Neural cell (in vitro differentiated cells): Measurements from ENCODE around the gene MAPT. TPM values are rescaled to one million over a fixed set of nuclear protein-coding genes. Genes with fewer than 3 reads are reported as not detected.

Experiments used
- H2AFZ ChIP-seq: fragments of 200-600, 300-800 bp; sonication (generic), shearing (Covaris generic); 2 replicates; pipeline ENCODE4 v1.6.0; 2014; ENCODE audit warnings: low read depth, mild to moderate bottlenecking, antibody characterized with exemption, low read length, moderate library complexity
- H3F3A ChIP-seq: fragments of 200-600 bp; shearing (Covaris generic); 2 replicates; pipeline ENCODE4 v1.6.1; 2016; ENCODE audit warnings: mild to moderate bottlenecking, moderate library complexity, mixed read lengths, antibody characterized with exemption, low read length; ENCODE audit not compliant: insufficient read depth, poor library complexity, severe bottlenecking
- H3K27ac ChIP-seq: fragments of 200-600, 300-800 bp; sonication (generic), shearing (Covaris generic); 2 replicates; pipeline ENCODE4 v1.5.1; 2014; ENCODE audit warnings: mild to moderate bottlenecking, low read length, moderate library complexity
- H3K27me3 ChIP-seq: fragments of 300-800, 200-600 bp; sonication (generic), shearing (Covaris generic); 2 replicates; pipeline ENCODE4 v1.6.0; 2014; ENCODE audit warnings: mild to moderate bottlenecking, low read depth, low read length, moderate library complexity; ENCODE audit not compliant: insufficient read depth
- H3K36me3 ChIP-seq: fragments of 300-800, 200-600 bp; sonication (generic), shearing (Covaris generic); 2 replicates; pipeline ENCODE4 v1.5.1; 2014; ENCODE audit warnings: mild to moderate bottlenecking, antibody characterized with exemption, low read length, moderate library complexity; ENCODE audit not compliant: insufficient read depth
- H3K4me2 ChIP-seq: fragments of 300-800, 200-600 bp; sonication (generic), shearing (Covaris generic); 2 replicates; pipeline ENCODE4 v1.6.0; 2014; ENCODE audit warnings: mild to moderate bottlenecking, low read length
- H3K4me3 ChIP-seq: fragments of 300-800, 200-600 bp; sonication (generic), shearing (Covaris generic); 2 replicates; pipeline ENCODE4 v1.5.1; 2014; ENCODE audit warnings: mild to moderate bottlenecking, low read length, moderate library complexity
- H3K79me2 ChIP-seq: fragments of 200-600 bp; shearing (Covaris generic); replicated peaks from 2 replicates; pipeline ENCODE4 v1.6.0; 2014; ENCODE audit warnings: mild to moderate bottlenecking, low read length, moderate library complexity; ENCODE audit not compliant: insufficient read depth
- H3K9ac ChIP-seq: fragments of 300-800, 200-600 bp; sonication (generic), shearing (Covaris generic); 2 replicates; pipeline ENCODE4 v1.6.1; 2016; ENCODE audit warnings: mild to moderate bottlenecking, low read length, mixed read lengths
- H3K9me2 ChIP-seq: fragments of 200-600 bp; shearing (Covaris generic); 2 replicates; pipeline ENCODE4 v1.6.1; 2016; ENCODE audit warnings: mild to moderate bottlenecking, low read length, mixed read lengths; ENCODE audit not compliant: insufficient read depth
- H3K9me3 ChIP-seq: fragments of 200-600, 300-800 bp; sonication (generic), shearing (Covaris generic); 2 replicates; pipeline ENCODE4 v1.6.1; 2016; ENCODE audit warnings: mild to moderate bottlenecking, mixed run types, low read length, moderate library complexity, mixed read lengths
- H4K20me1 ChIP-seq: fragments of 200-600 bp; shearing (Covaris generic); 2 replicates; pipeline ENCODE4 v1.6.1; 2016; ENCODE audit warnings: mild to moderate bottlenecking, mixed run types; ENCODE audit not compliant: insufficient read depth
- EP300 ChIP-seq: fragments of 450-650 bp; conservative IDR thresholded peaks from 2 replicates; pipeline ENCODE4 v1.6.1; 2014; ENCODE audit warnings: antibody characterized with exemption, mild to moderate bottlenecking, moderate library complexity; ENCODE audit not compliant: poor library complexity, severe bottlenecking
- EZH2 ChIP-seq: fragments of 200-600, 300-800 bp; shearing (Covaris generic), sonication (generic); IDR thresholded peaks from 2 replicates; pipeline ENCODE4 v1.6.1; 2014; ENCODE audit warnings: antibody characterized with exemption, low read length, borderline replicate concordance, mild to moderate bottlenecking; ENCODE audit not compliant: insufficient read depth, poor library complexity, severe bottlenecking
- MXI1 ChIP-seq: fragments of 450-650 bp; conservative IDR thresholded peaks from 2 replicates; pipeline ENCODE4 v1.6.1; 2014; ENCODE audit warnings: antibody characterized with exemption, mild to moderate bottlenecking; ENCODE audit not compliant: poor library complexity, severe bottlenecking
- POLR2AphosphoS5 ChIP-seq: IDR thresholded peaks from 2 replicates; pipeline ENCODE4 v1.6.1; 2012
- RAD21 ChIP-seq: fragments of 450-650 bp; conservative IDR thresholded peaks from 2 replicates; pipeline ENCODE4 v1.6.1; 2014; ENCODE audit warnings: antibody characterized with exemption, mild to moderate bottlenecking, moderate library complexity
- SMC3 ChIP-seq: fragments of 450-650 bp; conservative IDR thresholded peaks from 2 replicates; pipeline ENCODE4 v1.6.1; 2014; ENCODE audit warnings: antibody characterized with exemption, mild to moderate bottlenecking, moderate library complexity; ENCODE audit not compliant: poor library complexity
- TAF1 ChIP-seq: IDR thresholded peaks from 2 replicates; pipeline ENCODE4 v1.6.1; 2012; ENCODE audit warnings: low read depth
- polyA plus RNA-seq: library from polyadenylated mRNA; depleted of rRNA; stranded (reverse); fragments of >200 nt; gene quantifications from 2 replicates; pipeline ENCODE4 v1.2.3, GENCODE V29; 2014
- TF ChIP-seq, protein P1 (sequence below): IDR thresholded peaks from 2 replicates; pipeline ENCODE4 v1.6.1; 2012; ENCODE audit warnings: borderline replicate concordance
- TF ChIP-seq, protein P2 (sequence below): fragments of 450-650 bp; IDR thresholded peaks from 2 replicates; pipeline ENCODE4 v1.5.1; 2014; ENCODE audit warnings: antibody characterized with exemption, mild to moderate bottlenecking, moderate library complexity; ENCODE audit not compliant: poor library complexity, severe bottlenecking

MAPT gene
- polyA plus RNA-seq, 1 donor from 2014 or later, result 94.5 TPM

DNA sequence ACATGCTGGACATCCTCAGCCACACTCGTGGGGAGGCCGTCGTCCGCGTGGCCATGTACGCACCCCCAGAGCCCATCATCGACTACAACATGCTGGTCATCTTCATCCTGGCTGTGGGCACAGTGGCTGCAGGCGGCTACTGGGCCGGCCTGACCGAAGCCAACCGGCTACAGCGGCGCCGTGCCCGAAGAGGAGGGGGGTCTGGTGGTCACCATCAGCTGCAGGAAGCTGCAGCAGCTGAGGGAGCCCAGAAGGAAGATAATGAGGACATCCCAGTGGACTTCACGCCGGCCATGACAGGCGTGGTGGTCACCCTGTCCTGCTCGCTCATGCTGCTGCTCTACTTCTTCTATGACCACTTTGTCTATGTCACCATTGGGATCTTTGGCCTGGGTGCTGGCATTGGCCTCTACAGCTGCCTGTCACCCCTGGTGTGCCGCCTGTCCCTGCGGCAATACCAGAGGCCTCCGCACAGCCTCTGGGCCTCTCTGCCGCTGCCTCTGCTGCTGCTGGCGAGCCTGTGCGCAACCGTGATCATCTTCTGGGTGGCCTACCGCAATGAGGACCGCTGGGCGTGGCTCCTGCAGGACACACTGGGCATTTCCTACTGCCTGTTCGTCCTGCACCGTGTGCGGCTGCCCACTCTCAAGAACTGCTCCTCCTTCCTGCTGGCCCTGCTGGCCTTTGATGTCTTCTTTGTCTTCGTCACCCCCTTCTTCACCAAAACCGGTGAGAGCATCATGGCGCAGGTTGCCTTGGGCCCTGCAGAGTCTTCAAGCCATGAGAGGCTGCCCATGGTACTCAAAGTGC, 48.8 kb upstream of the MAPT start:
- Histone ChIP-seq H3K9ac (no peak overlapping the region), H3K9me3 (no peaks in the 10 kb centered on the region), H3K36me3 (no peaks in the 10 kb centered on the region), H3K27me3 (no peaks in the 10 kb centered on the region), H3F3A (no peaks in the 10 kb centered on the region), H3K9me2 (no peaks in the 10 kb centered on the region), H3K27ac (no peak overlapping the region), H3K4me3 (no peak overlapping the region), H2AFZ (no peak overlapping the region), H3K79me2 (no peaks in the 10 kb centered on the region), H4K20me1 (no peaks in the 10 kb centered on the region), H3K4me2 (no peak overlapping the region)
- TF ChIP-seq, protein P1, sequence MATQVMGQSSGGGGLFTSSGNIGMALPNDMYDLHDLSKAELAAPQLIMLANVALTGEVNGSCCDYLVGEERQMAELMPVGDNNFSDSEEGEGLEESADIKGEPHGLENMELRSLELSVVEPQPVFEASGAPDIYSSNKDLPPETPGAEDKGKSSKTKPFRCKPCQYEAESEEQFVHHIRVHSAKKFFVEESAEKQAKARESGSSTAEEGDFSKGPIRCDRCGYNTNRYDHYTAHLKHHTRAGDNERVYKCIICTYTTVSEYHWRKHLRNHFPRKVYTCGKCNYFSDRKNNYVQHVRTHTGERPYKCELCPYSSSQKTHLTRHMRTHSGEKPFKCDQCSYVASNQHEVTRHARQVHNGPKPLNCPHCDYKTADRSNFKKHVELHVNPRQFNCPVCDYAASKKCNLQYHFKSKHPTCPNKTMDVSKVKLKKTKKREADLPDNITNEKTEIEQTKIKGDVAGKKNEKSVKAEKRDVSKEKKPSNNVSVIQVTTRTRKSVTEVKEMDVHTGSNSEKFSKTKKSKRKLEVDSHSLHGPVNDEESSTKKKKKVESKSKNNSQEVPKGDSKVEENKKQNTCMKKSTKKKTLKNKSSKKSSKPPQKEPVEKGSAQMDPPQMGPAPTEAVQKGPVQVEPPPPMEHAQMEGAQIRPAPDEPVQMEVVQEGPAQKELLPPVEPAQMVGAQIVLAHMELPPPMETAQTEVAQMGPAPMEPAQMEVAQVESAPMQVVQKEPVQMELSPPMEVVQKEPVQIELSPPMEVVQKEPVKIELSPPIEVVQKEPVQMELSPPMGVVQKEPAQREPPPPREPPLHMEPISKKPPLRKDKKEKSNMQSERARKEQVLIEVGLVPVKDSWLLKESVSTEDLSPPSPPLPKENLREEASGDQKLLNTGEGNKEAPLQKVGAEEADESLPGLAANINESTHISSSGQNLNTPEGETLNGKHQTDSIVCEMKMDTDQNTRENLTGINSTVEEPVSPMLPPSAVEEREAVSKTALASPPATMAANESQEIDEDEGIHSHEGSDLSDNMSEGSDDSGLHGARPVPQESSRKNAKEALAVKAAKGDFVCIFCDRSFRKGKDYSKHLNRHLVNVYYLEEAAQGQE, result no peak
- TF ChIP-seq SMC3 (no peak), RAD21 (no peak)

DNA sequence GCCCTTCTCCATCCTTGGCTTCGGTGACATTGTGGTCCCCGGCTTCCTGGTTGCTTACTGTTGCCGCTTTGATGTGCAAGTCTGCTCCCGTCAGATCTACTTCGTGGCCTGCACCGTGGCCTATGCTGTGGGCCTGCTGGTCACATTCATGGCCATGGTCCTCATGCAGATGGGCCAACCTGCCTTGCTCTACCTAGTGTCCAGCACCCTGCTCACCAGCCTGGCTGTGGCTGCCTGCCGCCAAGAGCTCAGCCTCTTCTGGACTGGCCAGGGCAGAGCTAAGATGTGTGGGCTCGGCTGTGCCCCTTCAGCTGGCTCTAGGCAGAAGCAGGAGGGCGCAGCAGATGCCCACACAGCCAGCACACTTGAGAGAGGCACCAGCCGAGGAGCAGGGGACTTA, 48.1 kb upstream of the MAPT start:
- no peak overlapping the region for H3K27ac ChIP-seq
- H3K4me3 ChIP-seq, result no peak overlapping the region
- TF ChIP-seq RAD21 (no peak), MXI1 (no peak), EP300 (no peak), POLR2AphosphoS5 (no peak), SMC3 (no peak), TAF1 (no peak), EZH2 (no peak)
- TF ChIP-seq, protein P2, sequence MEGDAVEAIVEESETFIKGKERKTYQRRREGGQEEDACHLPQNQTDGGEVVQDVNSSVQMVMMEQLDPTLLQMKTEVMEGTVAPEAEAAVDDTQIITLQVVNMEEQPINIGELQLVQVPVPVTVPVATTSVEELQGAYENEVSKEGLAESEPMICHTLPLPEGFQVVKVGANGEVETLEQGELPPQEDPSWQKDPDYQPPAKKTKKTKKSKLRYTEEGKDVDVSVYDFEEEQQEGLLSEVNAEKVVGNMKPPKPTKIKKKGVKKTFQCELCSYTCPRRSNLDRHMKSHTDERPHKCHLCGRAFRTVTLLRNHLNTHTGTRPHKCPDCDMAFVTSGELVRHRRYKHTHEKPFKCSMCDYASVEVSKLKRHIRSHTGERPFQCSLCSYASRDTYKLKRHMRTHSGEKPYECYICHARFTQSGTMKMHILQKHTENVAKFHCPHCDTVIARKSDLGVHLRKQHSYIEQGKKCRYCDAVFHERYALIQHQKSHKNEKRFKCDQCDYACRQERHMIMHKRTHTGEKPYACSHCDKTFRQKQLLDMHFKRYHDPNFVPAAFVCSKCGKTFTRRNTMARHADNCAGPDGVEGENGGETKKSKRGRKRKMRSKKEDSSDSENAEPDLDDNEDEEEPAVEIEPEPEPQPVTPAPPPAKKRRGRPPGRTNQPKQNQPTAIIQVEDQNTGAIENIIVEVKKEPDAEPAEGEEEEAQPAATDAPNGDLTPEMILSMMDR, result no peak
- TF ChIP-seq, protein P1, result no peak
- no peaks in the 10 kb centered on the region for H3F3A ChIP-seq
- no peaks in the 10 kb centered on the region for H3K9me3 ChIP-seq
- H3K4me2 ChIP-seq, result no peak overlapping the region
- H3K36me3 ChIP-seq, result no peaks in the 10 kb centered on the region
- no peaks in the 10 kb centered on the region for H4K20me1 ChIP-seq
- H3K79me2 ChIP-seq, result no peaks in the 10 kb centered on the region
- no peaks in the 10 kb centered on the region for H3K27me3 ChIP-seq
- no peak overlapping the region for H2AFZ ChIP-seq
- no peaks in the 10 kb centered on the region for H3K9me2 ChIP-seq
- H3K9ac ChIP-seq, result no peak overlapping the region
